ENCODE measurements around the gene NOLC1.

DNA sequence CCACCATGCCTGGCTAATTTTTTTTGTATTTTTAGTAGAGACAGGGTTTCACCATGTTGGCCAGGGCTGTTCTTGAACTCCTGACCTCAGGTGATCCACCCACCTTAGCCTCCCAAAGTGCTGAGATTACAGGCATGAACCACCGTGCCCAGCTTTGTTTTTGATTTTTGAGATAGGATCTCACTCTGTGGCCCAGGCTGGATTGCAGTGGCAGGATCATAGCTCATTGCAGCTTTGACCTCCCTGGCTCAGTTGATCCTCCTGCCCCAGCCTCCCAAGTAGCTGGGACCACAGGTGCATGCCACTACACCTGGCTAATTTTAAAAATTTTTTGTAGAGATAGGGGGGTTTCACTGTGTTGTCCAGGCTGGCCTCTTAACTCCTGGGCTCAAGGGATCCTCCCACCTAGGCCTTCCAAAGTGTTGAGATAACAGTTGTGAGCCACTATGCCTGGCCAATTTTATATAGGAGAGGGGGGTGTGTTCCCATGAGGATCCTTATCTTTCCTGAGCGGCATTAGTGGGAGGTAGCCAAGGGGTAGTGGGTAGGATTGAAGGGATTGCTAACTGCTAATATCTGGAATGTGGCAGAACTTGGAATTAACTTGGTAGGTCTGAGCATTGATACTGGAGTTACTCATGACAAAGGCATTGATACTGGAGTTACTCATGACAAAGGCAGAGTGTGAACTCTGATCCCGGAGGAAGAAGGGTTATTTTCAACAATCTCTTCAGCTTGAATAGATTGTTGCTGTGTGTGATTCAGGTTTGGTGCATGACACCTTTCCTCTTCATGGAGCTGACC, 1.0 kb upstream of the NOLC1 start:
- TF ChIP-seq, protein P1, sequence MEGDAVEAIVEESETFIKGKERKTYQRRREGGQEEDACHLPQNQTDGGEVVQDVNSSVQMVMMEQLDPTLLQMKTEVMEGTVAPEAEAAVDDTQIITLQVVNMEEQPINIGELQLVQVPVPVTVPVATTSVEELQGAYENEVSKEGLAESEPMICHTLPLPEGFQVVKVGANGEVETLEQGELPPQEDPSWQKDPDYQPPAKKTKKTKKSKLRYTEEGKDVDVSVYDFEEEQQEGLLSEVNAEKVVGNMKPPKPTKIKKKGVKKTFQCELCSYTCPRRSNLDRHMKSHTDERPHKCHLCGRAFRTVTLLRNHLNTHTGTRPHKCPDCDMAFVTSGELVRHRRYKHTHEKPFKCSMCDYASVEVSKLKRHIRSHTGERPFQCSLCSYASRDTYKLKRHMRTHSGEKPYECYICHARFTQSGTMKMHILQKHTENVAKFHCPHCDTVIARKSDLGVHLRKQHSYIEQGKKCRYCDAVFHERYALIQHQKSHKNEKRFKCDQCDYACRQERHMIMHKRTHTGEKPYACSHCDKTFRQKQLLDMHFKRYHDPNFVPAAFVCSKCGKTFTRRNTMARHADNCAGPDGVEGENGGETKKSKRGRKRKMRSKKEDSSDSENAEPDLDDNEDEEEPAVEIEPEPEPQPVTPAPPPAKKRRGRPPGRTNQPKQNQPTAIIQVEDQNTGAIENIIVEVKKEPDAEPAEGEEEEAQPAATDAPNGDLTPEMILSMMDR (IDR thresholded peaks at IDR 0.05): no peak
- TF ChIP-seq POLR2A (IDR thresholded peaks at IDR 0.05): no peak

Measured in heart left ventricle (tissue), 13 donors.